Panc1 (cell line): ENCODE data around the gene NUDT6. TPM values are rescaled to one million over a fixed set of nuclear protein-coding genes. Genes with fewer than 3 reads are reported as not detected.

Experiments
- ATAC-seq: fragments of 200-7000 bp; cut with Tn5 transposase; 2 replicates; pipeline ENCODE4 v1.9.1; 2020; ENCODE audit warnings: mild to moderate bottlenecking, moderate library complexity
- BruUV-seq: library from RNA; stranded (reverse); fragments of 400-500 nt; replicated peaks from 2 replicates; lab custom pipeline; 2021; lab: Mats Ljungman, UMichigan
- CTCF ChIA-PET: fragments of 300-600 bp; sonication (Branson Sonifier 250); formaldehyde crosslinking; loops from one replicate; lab custom pipeline; 2022; ENCODE audit warnings: antibody characterized with exemption; lab: Charles Lee
- POLR2A ChIA-PET: fragments of 300-600 bp; sonication (Branson Sonifier 250); formaldehyde crosslinking; loops from one replicate; lab custom pipeline; 2022; ENCODE audit warnings: antibody characterized with exemption; lab: Charles Lee
- DNase-seq: peaks from one replicate; pipeline ENCODE4 v3.0.0-alpha.2; 2010; ENCODE audit warnings: low read depth, low spot score
- H3K27ac ChIP-seq: 2 replicates; pipeline ENCODE4 v1.5.1; 2011; ENCODE audit warnings: mild to moderate bottlenecking, low read length, inconsistent platforms
- H3K27me3 ChIP-seq: fragments of 200-500 bp; sonication (Bioruptor generic); 2 replicates; pipeline ENCODE4 v1.6.0; 2014; ENCODE audit warnings: low read length, inconsistent platforms; ENCODE audit not compliant: control insufficient read depth, insufficient read depth
- H3K36me3 ChIP-seq: fragments of 200-500 bp; sonication (Bioruptor generic); 2 replicates; pipeline ENCODE4 v1.5.1; 2014; ENCODE audit warnings: inconsistent platforms, mild to moderate bottlenecking, low read length, moderate library complexity; ENCODE audit not compliant: control insufficient read depth, insufficient read depth
- H3K4me1 ChIP-seq: 2 replicates; pipeline ENCODE4 v1.5.1; 2011; ENCODE audit warnings: inconsistent platforms, mild to moderate bottlenecking, low read length, moderate library complexity; ENCODE audit not compliant: control insufficient read depth, insufficient read depth
- H3K4me3 ChIP-seq, 2 experiments: 2 replicates each; pipeline ENCODE4 v1.5.1; 2011 to 2012; ENCODE audit warnings: low read depth in 2 of 2, low read length in 2 of 2, mild to moderate bottlenecking in 2 of 2, inconsistent platforms in 1 of 2, moderate library complexity in 1 of 2
- H3K9me3 ChIP-seq: fragments of 200-500 bp; sonication (Bioruptor generic); 2 replicates; pipeline ENCODE4 v1.5.1; 2014; ENCODE audit warnings: low read depth, mild to moderate bottlenecking, inconsistent platforms, low read length, moderate library complexity; ENCODE audit not compliant: control insufficient read depth, insufficient read depth
- POLR2AphosphoS5 ChIP-seq: IDR thresholded peaks from 2 replicates; pipeline ENCODE4 v1.6.1; 2012; ENCODE audit warnings: mild to moderate bottlenecking, low read depth, low read length, moderate library complexity
- SIN3A ChIP-seq: IDR thresholded peaks from 2 replicates; pipeline ENCODE4 v1.6.1; 2012; ENCODE audit warnings: low read depth, mild to moderate bottlenecking, low read length, moderate library complexity, borderline replicate concordance; ENCODE audit not compliant: insufficient read depth
- TCF7L2 ChIP-seq: IDR thresholded peaks from 2 replicates; pipeline ENCODE4 v1.6.1; 2011; ENCODE audit warnings: mild to moderate bottlenecking, low read depth, low read length, inconsistent platforms
- in situ Hi-C: cut with HindIII; loops from 2 replicates; pipeline ENCODE4 v1.10.0; 2016; ENCODE audit warnings: low sequenced_read_pairs, low pct_unique_long_range_greater_than_20kb
- intact Hi-C: fragments of 100-400 bp; cut with micrococcal nuclease; formaldehyde crosslinking; loops from one replicate; pipeline ENCODE4 v1.10.0; 2022; ENCODE audit not compliant: unreplicated experiment
- total RNA-seq: library from RNA; stranded (reverse); gene quantifications from one replicate; pipeline ENCODE4 v1.2.1, GENCODE V29; 2021; ENCODE audit not compliant: unreplicated experiment
- TF ChIP-seq, protein P1 (sequence below), 2 experiments: IDR thresholded peaks; 2 replicates each; pipeline ENCODE4 v1.6.1; 2011 to 2012; ENCODE audit warnings: low read depth in 2 of 2, control low read depth in 1 of 2, low read length in 1 of 2, mild to moderate bottlenecking in 1 of 2, moderate library complexity in 1 of 2; ENCODE audit not compliant: insufficient read depth in 1 of 2
- TF ChIP-seq, protein P2 (sequence below): fragments of 450-650 bp; IDR thresholded peaks from 2 replicates; pipeline ENCODE4 v1.5.1; 2017; ENCODE audit warnings: mild to moderate bottlenecking

The NUDT6 gene
- total RNA-seq, 1 experiment from 2014 or later: 7.5 TPM

DNA sequence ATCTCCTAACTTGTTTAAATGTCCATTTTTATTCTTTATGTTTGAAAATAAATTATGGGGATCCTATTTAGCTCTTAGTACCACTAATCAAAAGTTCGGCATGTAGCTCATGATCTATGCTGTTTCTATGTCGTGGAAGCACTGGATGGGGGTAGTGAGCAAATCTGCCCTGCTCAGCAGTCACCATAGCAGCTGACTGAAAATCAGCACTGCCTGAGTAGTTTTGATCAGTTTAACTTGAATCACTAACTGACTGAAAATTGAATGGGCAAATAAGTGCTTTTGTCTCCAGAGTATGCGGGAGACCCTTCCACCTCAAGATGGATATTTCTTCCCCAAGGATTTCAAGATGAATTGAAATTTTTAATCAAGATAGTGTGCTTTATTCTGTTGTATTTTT is 27.6 kb downstream of the NUDT6 start:
- DNase-seq (no peak), ATAC-seq (0 out of 2 replicates have a peak, but pooled peaks have one; percentile 39)
- in situ Hi-C loops: no loop called here
- Histone ChIP-seq H3K36me3 (peaks cover 8% of the 10 kb centered on the region), H3K4me1 (peaks cover 39% of the 10 kb centered on the region), H3K9me3 (no peaks in the 10 kb centered on the region), H3K4me3 (no peak overlapping the region), H3K27me3 (no peaks in the 10 kb centered on the region), H3K27ac (peak overlapping the region; percentile 87)
- no peak for TF ChIP-seq POLR2AphosphoS5
- TF ChIP-seq SIN3A: no peak
- TF ChIP-seq, protein P1, sequence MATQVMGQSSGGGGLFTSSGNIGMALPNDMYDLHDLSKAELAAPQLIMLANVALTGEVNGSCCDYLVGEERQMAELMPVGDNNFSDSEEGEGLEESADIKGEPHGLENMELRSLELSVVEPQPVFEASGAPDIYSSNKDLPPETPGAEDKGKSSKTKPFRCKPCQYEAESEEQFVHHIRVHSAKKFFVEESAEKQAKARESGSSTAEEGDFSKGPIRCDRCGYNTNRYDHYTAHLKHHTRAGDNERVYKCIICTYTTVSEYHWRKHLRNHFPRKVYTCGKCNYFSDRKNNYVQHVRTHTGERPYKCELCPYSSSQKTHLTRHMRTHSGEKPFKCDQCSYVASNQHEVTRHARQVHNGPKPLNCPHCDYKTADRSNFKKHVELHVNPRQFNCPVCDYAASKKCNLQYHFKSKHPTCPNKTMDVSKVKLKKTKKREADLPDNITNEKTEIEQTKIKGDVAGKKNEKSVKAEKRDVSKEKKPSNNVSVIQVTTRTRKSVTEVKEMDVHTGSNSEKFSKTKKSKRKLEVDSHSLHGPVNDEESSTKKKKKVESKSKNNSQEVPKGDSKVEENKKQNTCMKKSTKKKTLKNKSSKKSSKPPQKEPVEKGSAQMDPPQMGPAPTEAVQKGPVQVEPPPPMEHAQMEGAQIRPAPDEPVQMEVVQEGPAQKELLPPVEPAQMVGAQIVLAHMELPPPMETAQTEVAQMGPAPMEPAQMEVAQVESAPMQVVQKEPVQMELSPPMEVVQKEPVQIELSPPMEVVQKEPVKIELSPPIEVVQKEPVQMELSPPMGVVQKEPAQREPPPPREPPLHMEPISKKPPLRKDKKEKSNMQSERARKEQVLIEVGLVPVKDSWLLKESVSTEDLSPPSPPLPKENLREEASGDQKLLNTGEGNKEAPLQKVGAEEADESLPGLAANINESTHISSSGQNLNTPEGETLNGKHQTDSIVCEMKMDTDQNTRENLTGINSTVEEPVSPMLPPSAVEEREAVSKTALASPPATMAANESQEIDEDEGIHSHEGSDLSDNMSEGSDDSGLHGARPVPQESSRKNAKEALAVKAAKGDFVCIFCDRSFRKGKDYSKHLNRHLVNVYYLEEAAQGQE (IDR thresholded peaks at IDR 0.05; ENCODE audit: insufficient read depth in 1 of 2, low read depth in 2 of 2, low read length in 1 of 2): no peak
- TF ChIP-seq TCF7L2: no peak
- TF ChIP-seq, protein P2, sequence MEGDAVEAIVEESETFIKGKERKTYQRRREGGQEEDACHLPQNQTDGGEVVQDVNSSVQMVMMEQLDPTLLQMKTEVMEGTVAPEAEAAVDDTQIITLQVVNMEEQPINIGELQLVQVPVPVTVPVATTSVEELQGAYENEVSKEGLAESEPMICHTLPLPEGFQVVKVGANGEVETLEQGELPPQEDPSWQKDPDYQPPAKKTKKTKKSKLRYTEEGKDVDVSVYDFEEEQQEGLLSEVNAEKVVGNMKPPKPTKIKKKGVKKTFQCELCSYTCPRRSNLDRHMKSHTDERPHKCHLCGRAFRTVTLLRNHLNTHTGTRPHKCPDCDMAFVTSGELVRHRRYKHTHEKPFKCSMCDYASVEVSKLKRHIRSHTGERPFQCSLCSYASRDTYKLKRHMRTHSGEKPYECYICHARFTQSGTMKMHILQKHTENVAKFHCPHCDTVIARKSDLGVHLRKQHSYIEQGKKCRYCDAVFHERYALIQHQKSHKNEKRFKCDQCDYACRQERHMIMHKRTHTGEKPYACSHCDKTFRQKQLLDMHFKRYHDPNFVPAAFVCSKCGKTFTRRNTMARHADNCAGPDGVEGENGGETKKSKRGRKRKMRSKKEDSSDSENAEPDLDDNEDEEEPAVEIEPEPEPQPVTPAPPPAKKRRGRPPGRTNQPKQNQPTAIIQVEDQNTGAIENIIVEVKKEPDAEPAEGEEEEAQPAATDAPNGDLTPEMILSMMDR: no peak
- POLR2A ChIA-PET: no interaction called here
- intact Hi-C loops: no loop called here
- no TSS peak for BruUV-seq
- CTCF ChIA-PET: no interaction called here

DNA sequence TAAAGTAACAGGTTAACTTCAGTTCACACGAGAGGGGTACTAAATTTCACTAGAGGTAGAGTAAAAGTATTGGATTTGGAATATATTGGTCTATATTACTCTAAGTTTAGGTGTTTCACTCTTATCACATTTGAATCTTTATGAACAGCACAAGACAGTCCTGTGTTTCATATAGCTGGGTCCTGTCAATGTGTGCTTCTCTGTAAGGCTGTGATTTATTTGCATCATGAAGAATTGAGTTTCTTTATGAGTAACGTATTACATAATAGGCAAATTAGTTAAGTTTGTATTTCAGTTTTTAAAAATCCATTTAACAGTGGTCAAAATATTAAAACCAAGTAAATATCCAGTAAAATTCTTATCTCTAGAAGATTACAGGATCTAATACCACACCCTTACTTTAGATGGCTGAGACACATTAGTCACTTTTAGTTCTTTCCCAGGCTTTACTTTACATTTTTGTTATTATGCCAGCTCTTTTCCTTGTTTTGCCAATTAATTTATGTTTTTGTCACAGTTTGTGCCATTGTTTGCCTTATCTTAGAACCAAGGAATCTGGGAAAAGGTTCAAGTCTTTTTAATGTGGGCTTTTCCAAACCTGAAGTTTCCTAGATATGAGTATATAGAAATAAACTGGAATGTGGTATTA is 32.1 kb downstream of the NUDT6 start:
- Histone ChIP-seq H3K27me3 (no peaks in the 10 kb centered on the region), H3K4me3 (no peak overlapping the region), H3K27ac (peak overlapping the region; percentile 34; the same call in 1 of the 2 replicates), H3K4me1 (peaks cover 6% of the 10 kb centered on the region), H3K9me3 (no peaks in the 10 kb centered on the region), H3K36me3 (peaks cover 8% of the 10 kb centered on the region; the same call in 1 of the 2 replicates)
- no TSS peak for BruUV-seq
- POLR2A ChIA-PET: no interaction called here
- intact Hi-C loops (no loop called here), in situ Hi-C loops (no loop called here)
- no peak for TF ChIP-seq POLR2AphosphoS5
- TF ChIP-seq SIN3A: no peak
- TF ChIP-seq, protein P1 (IDR thresholded peaks at IDR 0.05; ENCODE audit: insufficient read depth in 1 of 2, low read depth in 2 of 2, low read length in 1 of 2): no peak
- TF ChIP-seq, protein P2: no peak
- TF ChIP-seq TCF7L2: no peak
- CTCF ChIA-PET: no interaction called here
- DNase-seq: no peak
- no peak for ATAC-seq
